T-helper 1 cell treated with Interleukin-12 subunit alpha and Interleukin-12 subunit beta and Interleukin-4 antibody, amounts not matched to agents 30 ng/mL and 1 ng/mL, for 36 hours (primary cell): Measurements from ENCODE around the gene POLN. TPM values are rescaled to one million over a fixed set of nuclear protein-coding genes. Genes with fewer than 3 reads are reported as not detected.
"Not testable (repeated sequence)": the region's sequence is repeated elsewhere in the genome, so short reads cannot be mapped to it uniquely, and the experiment has no call there.

Source experiments
- intact Hi-C: fragments of 100-400 bp; cut with micrococcal nuclease; formaldehyde crosslinking; loops from one replicate; pipeline ENCODE4 v1.15.1; 2024
- total RNA-seq: library from RNA; stranded (reverse); gene quantifications from 2 replicates; pipeline ENCODE4 v1.2.3, GENCODE V29; 2022

The POLN gene
- total RNA-seq, 1 donor from 2014 or later, result 9.4 TPM

DNA sequence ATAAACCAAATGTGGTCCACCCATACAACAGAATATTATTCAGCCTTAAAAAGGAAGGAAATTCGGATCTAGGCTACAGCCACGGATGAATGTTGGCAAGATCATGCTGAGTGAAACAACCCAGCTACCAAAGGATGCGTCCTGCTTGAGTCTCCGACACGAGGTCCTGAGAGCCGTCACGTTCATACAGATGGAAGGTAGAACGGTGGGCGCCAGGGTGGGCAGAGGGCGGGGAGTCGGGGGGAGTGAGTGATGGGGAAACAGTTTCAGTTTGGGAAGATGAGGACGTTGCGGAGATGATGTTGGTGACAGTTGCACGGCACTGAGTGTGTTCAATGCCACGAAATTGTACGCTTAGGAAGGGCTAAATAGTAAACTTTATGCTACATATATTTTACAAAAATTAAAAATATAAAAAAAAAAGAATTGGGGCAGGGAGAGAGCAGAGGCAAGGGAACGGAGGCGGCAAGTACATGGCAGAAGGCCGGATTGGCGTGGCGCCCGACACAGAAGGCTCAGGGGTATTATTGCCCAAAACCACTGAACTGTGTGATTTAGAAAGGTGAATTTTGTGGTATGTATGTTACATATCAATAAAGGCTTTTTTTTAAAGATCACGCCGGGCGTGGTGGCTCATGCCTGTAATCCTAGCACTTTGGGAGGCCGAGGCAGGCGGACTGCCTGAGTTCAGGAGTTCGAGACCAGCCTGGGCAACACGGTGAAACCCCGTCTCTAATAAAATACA, 34.8 kb upstream of the POLN start:
- intact Hi-C loops, result no loop called here

DNA sequence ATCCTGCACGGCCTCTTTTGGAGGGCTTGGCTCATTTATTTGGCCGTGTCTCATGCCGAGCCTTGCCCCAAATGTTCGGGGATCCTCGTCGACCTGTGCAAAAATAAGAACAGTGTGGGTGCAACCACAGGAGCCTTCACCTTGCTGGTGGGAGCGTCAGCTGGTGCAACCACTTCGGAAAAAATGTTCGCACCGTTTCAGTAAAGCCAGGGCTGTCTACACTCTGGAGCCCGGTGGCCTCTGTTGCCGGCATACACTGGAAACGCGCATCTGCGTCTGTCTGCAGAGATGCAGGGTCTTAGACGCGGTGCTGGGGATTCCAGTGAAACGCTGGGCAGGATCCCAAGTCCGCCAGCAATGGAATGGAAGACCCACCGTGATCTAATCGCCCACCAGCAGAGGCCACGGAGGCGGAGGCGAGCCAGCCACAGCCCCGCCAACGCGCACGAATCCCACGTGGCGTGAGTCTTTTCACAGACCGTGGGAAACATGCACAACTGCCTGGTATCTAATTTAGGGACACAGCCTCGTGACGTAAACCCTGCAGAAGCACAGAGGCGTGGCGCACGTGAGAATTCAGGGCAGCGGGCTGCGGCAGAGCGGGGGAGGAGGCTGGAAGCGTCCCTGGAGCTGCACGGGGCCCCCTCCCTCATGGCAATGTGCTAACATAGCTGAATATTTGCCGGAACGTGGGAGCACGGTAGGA, 33.8 kb upstream of the POLN start:
- intact Hi-C loops, result no loop called here

GRCh38 chr4:2275044-2275397, 33.1 kb upstream of the POLN start:
- intact Hi-C loops, result not testable (repeated sequence)

- intact Hi-C loops, result no loop called here
Observed at GRCh38 chr4:2274320-2275043, 32.6 kb upstream of the POLN start.

DNA sequence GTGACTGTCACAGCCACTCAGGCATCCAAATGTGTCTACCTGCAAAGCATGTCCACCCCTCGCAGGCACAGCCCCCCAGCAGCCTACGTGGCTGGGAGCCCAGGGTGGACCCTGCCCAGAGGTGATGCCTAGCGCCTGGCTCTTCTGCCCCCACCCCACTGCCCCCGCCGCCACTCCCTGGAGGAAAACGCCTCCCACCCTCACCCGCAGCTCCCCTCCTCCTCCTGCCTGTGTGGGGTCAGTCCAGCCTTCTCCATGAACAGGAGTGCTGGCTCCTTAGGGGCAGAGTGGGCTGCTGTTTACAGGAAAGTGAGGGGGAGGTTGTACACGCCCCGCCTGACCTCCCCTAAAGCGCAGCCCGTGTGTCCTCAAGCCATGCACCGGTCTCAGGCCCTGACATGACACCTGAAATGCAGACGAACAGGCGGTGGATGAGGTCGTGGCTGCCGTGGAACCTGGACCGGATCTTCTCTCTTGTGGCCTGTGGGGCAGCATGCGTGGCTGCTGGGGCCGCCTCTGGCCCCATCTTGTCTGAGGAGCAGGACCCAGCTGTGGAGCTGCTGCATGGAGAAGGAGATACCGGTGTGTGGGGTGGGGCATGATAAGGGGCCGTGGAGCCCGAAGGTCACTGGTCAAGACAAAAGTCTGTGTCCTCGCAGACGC, 31.9 kb upstream of the POLN start:
- intact Hi-C loops, result no loop called here

- intact Hi-C loops, result no loop called here
Observed at GRCh38 chr4:2273221-2273620, 31.3 kb upstream of the POLN start.

DNA sequence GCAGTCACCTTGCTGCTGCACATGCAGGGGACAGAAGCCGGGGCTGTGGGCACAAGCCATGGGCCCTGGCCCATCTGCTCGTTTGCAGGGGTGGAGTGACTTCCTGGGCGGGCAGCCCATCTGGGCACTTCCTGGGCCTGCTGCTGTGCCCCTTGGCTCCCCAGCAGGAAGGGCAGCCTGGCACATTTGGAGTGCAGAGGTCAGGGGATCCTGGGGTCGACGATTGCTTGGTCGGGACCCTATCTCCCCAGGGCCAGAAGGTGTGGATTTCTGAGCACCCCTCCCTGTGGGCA, 30.9 kb upstream of the POLN start:
- intact Hi-C loops, result no loop called here

GRCh38 chr4:2272026-2272827, 30.3 kb upstream of the POLN start:
- intact Hi-C loops, result no loop called here

- intact Hi-C loops, result no loop called here
Observed at GRCh38 chr4:2271279-2272025, 29.5 kb upstream of the POLN start.

- intact Hi-C loops, result no loop called here
Observed at GRCh38 chr4:2270341-2271165, 28.6 kb upstream of the POLN start.

DNA sequence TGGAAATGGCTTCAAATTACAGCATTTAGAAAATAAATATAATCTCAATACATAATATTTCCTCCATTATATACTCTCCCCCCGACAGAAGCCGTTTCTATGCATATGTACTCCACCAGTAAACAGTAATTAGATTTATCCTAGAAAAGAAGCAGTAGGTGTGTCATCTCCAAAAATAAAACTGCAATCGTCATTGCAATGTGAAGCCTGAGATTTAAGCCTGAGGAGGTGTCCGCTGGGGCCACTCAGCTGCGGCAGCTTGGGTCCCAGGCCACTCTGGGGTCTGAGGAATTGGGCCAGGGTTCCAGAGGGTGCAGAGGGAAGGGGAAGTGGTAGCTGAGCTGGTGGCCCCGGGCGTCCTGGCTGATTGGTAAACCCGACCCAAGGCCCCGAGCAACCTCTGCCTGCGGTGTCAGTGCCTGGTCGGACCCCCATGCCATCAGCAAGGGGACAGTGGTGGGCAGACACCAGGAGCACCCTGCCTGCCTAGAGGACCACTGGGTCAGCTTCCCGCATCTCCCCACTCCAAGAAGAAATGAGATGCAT, 27.8 kb upstream of the POLN start:
- intact Hi-C loops, result no loop called here

DNA sequence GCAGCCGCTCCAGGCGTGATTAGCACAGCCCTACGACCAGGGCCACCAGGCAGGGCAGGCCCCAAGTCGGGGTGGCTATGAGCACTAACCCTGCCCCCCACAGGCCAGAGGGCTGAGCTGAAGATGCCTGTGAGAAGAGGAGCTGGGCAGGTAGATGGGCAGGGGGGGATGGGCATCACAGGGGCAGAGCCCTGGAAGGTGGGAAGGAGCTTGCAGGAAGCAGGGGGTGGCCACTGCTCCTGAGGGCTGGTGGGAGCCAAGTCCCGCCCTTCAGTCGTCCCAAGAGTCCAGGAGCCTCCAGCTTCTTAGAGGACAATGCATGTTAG, 27.2 kb upstream of the POLN start:
- intact Hi-C loops, result no loop called here

DNA sequence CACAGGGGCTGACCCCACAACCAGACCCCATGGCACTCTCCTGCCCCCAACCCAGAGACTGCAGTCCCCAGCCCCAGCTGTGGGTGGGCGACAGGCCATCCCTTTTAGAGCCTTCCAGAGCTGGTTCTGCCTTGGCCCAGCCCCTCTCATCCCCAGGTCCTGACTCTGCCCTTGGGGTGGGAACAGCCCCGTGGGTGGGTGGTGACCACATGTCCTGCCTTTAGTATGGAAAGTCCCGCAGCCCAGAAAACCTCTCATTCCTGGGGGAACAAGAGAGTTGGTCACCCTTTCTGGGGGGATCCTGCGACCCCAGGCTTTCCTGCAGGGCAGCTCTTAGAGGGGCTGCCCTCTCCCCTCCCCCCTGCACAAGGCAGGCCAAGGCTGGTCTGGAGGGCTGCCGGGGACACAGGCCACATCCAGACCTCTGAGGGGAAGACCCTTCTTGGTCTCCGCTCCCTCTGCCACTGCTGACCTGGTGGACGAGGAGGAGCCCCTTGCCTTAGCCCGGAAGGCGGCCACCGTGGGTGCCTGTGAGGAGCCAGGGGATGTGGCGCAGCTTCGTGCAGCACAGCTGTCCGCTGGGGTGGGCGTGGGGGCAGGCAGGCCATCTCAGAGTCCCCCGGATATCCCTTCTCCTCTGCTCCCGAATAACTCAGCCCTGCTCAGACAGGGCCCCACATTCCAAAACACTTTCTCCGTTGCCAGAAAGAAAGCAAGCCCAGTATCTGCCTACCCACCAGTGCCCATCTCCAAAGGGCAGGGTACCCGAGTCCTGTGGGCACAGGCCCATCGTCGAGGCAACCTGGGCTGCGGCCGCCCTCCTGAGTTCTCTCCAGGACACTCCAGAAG, 26.7 kb upstream of the POLN start:
- intact Hi-C loops, result no loop called here

DNA sequence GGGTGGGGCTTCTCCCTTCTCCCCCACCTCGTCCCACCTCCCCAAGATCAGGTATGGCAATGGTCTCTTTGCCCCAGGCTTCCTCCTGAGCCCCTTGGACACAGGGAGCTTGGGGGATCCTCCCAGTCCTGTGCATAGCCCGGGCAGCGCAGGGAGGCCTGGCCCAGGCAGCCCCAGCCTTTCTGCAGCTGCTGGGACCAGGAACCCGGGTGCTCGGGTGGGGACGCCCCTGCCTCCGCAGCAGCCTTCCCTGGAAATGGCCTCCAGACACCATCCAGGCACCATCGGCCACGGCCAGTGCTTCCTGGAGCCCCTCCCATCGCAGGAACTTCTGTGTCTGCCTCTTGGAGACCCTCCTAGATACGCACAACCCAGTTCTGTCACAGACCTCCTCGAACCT, 25.9 kb upstream of the POLN start:
- intact Hi-C loops, result no loop called here

DNA sequence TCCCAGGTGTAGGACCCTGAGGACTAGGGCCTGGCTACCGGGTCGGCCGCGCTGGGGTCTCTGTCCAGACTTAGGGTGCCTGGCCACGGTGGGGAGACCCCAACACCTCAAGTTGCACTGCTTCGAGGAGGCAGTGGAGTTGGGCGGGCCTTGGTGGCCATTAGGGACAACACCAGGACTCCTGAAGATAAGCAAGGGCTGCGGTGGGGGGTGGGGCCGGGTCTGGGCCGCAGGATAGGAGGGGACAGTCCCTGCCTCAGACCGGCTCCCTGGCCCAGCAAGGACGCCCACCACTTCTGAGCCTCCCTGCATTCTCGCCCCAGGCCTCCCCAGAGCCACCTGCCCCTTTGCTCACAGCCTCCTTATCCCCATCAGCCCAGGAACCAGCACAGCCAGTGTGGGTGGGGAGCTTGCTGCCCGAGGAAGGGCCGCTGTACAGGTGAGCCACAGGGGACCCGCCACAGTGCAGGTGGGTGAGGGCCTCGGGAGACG, 25.4 kb upstream of the POLN start:
- intact Hi-C loops, result no loop called here

GRCh38 chr4:2266821-2267220, 24.9 kb upstream of the POLN start:
- intact Hi-C loops, result no loop called here

GRCh38 chr4:2266181-2266580, 24.3 kb upstream of the POLN start:
- intact Hi-C loops, result no loop called here
